GM19193 (cell line): ENCODE data around the gene AMER1.

Experiments used
- POLR2A ChIP-seq: IDR thresholded peaks from 4 replicates; pipeline ENCODE4 v1.6.1; 2011; ENCODE audit not compliant: insufficient read depth, insufficient read length; ENCODE audit errors: extremely low read depth

AMER1 gene

GRCh38 chrX:64191281-64192010 lies 14.1 kb downstream of the AMER1 start:
- TF ChIP-seq POLR2A = no peak

GRCh38 chrX:64190136-64190740 lies 15.3 kb downstream of the AMER1 start:
- no peak for TF ChIP-seq POLR2A

GRCh38 chrX:64188901-64189300 lies 16.6 kb downstream of the AMER1 start:
- TF ChIP-seq POLR2A = no peak

- no peak for TF ChIP-seq POLR2A
Observed at GRCh38 chrX:64187762-64188150, 17.8 kb downstream of the AMER1 start.

GRCh38 chrX:64186974-64187761 lies 18.3 kb downstream of the AMER1 start:
- TF ChIP-seq POLR2A = no peak

GRCh38 chrX:64184396-64184795 lies 21.1 kb downstream of the AMER1 start:
- no peak for TF ChIP-seq POLR2A

GRCh38 chrX:64182208-64182607 lies 23.3 kb downstream of the AMER1 start:
- TF ChIP-seq POLR2A = no peak

GRCh38 chrX:64176876-64177275 lies 28.6 kb downstream of the AMER1 start:
- TF ChIP-seq POLR2A = no peak

GRCh38 chrX:64169988-64170387 lies 35.5 kb downstream of the AMER1 start:
- TF ChIP-seq POLR2A = no peak

GRCh38 chrX:64152857-64153256 lies 52.7 kb downstream of the AMER1 start:
- no peak for TF ChIP-seq POLR2A

- no peak for TF ChIP-seq POLR2A
Observed at GRCh38 chrX:64151911-64152310, 53.6 kb downstream of the AMER1 start.

- TF ChIP-seq POLR2A = no peak
Observed at GRCh38 chrX:64150775-64151174, 54.7 kb downstream of the AMER1 start.
